GM12872 (cell line): ENCODE results near the gene COL4A2.

Experiments used
- CTCF ChIP-seq: IDR thresholded peaks from 3 replicates; pipeline ENCODE4 v1.5.1; 2011; ENCODE audit warnings: low read depth, mild to moderate bottlenecking, low read length, moderate library complexity; ENCODE audit not compliant: insufficient read depth

The COL4A2 gene

GRCh38 chr13:110466266-110466915 is 159.3 kb downstream of the COL4A2 start:
- TF ChIP-seq CTCF, result no peak

- TF ChIP-seq CTCF, result no peak
Measured at GRCh38 chr13:110467516-110468110, 160.5 kb downstream of the COL4A2 start.

GRCh38 chr13:110468986-110469495 is 162.0 kb downstream of the COL4A2 start:
- no peak for TF ChIP-seq CTCF

- TF ChIP-seq CTCF, result no peak
Measured at GRCh38 chr13:110469597-110469996, 162.5 kb downstream of the COL4A2 start.

- TF ChIP-seq CTCF, result no peak
Measured at GRCh38 chr13:110470272-110471009, 163.4 kb downstream of the COL4A2 start.

GRCh38 chr13:110471156-110471832 is 164.2 kb downstream of the COL4A2 start:
- TF ChIP-seq CTCF, result no peak

- TF ChIP-seq CTCF, result no peak
Measured at GRCh38 chr13:110471833-110472162, 164.7 kb downstream of the COL4A2 start.
